Natural killer cell treated with Interleukin-12 subunit alpha and Interleukin-12 subunit beta and Interleukin-15 and Interleukin-18, amount 100 ng/mL, for 72 hours (primary cell): ENCODE measurements around the gene FLNB. TPM values are rescaled to one million over a fixed set of nuclear protein-coding genes. Genes with fewer than 3 reads are reported as not detected.

Experiments
- ATAC-seq, 2 donors: fragments of 150-1000 bp; cut with Tn5 transposase in 1 of 2; sonication (Bioruptor Pico), chemical (Tn5 transposase) in 1 of 2; 2 replicates each; pipeline ENCODE4 v1.10.0; 2021
- DNase-seq: peaks from one replicate; pipeline ENCODE4 v3.0.0; 2022; ENCODE audit warnings: low spot score
- H3K27ac Mint-ChIP-seq, 2 donors: 1 replicate in 1 of 2; 2 replicates in 1 of 2; pipeline ENCODE4 v1.8.0; 2022; ENCODE audit warnings: mixed read lengths in 2 of 2, mild to moderate bottlenecking in 1 of 2, moderate library complexity in 1 of 2
- H3K27me3 Mint-ChIP-seq, 2 donors: 1 replicate in 1 of 2; 2 replicates in 1 of 2; pipeline ENCODE4 v1.8.0; 2022; ENCODE audit warnings: mixed read lengths in 2 of 2
- H3K36me3 Mint-ChIP-seq: one replicate; pipeline ENCODE4 v1.8.0; 2022; ENCODE audit warnings: mixed read lengths
- H3K4me1 Mint-ChIP-seq, 2 donors: 1 replicate in 1 of 2; 2 replicates in 1 of 2; pipeline ENCODE4 v1.8.0; 2022; ENCODE audit warnings: low read depth in 2 of 2, mixed read lengths in 2 of 2, mild to moderate bottlenecking in 1 of 2
- H3K4me3 Mint-ChIP-seq: one replicate; pipeline ENCODE4 v1.8.0; 2022; ENCODE audit warnings: mixed read lengths
- H3K9me3 Mint-ChIP-seq: 2 replicates; pipeline ENCODE4 v1.8.0; 2022; ENCODE audit warnings: mixed read lengths
- total RNA-seq, 2 donors: library from RNA; stranded (reverse); gene quantifications; one replicate each; pipeline ENCODE4 v1.2.3, GENCODE V29; 2022

FLNB gene
- total RNA-seq, 2 donors from 2014 or later = 5.9 to 15.4 TPM

DNA sequence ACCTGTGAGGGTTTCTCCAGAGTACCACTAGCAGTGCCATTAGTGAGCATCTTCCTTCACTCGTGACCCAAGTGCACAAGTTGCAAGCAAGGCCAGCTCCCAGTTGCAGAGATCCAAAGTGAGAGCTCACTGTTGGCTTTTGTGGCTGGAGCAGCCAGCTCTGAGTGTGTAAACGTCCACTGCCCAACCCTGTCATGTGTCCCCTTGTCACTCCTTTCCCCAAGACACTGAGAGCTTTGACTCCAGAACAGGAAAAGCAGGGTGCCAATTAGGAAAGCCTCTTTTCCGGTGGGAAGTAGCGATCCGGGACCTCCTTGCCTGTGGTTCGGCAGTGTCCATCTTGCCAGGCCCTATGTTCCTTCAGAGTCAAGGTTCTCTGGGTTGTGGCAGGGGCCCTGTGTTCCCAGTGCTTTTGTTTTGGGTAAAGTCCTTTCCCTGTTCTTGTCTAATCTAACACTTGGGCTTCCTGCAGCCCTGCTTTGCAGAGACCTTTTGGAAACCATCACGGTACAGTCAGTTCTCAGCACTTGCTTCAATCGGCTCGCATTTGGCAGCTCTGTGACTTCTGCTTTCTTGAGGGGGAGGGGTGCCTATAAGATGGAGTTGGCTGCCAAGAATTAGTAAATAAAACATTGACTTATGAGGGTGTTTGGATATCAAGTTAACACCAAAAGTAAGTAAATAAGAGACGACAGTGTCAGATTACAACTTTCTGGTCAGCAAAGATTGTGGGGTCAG lies 112.0 kb downstream of the FLNB start:
- ATAC-seq (no peak), DNase-seq (no peak)
- Mint-ChIP-seq H3K36me3 (no peaks in the 10 kb centered on the region), H3K4me1 (peaks cover 6 to 9% of the 10 kb centered on the region in 2 donors), H3K27me3 (no peaks in the 10 kb centered on the region), H3K4me3 (no peak overlapping the region), H3K9me3 (no peaks in the 10 kb centered on the region), H3K27ac (no peak overlapping the region)

DNA sequence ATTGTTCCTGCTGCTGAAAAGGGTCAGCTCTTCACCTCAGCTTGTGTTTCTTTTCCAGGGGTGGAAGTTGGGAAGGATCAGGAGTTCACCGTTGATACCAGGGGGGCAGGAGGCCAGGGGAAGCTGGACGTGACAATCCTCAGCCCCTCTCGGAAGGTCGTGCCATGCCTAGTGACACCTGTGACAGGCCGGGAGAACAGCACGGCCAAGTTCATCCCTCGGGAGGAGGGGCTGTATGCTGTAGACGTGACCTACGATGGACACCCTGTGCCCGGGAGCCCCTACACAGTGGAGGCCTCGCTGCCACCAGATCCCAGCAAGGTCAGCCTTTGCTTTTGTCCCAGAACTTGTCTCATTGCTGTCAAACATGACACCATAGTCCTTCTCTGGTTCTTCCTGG lies 113.0 kb downstream of the FLNB start:
- ATAC-seq (no peak), DNase-seq (no peak)
- no peak overlapping the region for H3K27ac Mint-ChIP-seq
- H3K4me3 Mint-ChIP-seq = no peak overlapping the region
- peaks cover 0 to 4% of the 10 kb centered on the region in 2 donors for H3K4me1 Mint-ChIP-seq
- no peaks in the 10 kb centered on the region for H3K27me3 Mint-ChIP-seq
- H3K9me3 Mint-ChIP-seq = no peaks in the 10 kb centered on the region
- no peaks in the 10 kb centered on the region for H3K36me3 Mint-ChIP-seq

DNA sequence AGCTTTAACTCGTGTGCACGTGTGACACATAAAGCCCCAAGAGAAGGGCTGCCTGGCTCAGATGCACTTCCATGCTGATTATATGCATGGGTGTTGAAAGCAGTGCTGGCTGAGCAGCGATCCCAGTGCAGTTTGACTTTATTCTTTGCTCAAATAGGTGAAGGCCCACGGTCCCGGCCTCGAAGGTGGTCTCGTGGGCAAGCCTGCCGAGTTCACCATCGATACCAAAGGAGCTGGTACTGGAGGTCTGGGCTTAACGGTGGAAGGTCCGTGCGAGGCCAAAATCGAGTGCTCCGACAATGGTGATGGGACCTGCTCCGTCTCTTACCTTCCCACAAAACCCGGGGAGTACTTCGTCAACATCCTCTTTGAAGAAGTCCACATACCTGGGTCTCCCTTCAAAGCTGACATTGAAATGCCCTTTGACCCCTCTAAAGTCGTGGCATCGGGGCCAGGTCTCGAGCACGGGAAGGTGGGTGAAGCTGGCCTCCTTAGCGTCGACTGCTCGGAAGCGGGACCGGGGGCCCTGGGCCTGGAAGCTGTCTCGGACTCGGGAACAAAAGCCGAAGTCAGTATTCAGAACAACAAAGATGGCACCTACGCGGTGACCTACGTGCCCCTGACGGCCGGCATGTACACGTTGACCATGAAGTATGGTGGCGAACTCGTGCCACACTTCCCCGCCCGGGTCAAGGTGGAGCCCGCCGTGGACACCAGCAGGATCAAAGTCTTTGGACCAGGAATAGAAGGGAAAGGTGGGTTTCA lies 114.9 kb downstream of the FLNB start:
- ATAC-seq (no peak), DNase-seq (no peak)
- Mint-ChIP-seq H3K4me3 (no peak overlapping the region), H3K4me1 (no peaks in the 10 kb centered on the region), H3K9me3 (no peaks in the 10 kb centered on the region), H3K36me3 (no peaks in the 10 kb centered on the region), H3K27me3 (no peaks in the 10 kb centered on the region), H3K27ac (no peak overlapping the region)

DNA sequence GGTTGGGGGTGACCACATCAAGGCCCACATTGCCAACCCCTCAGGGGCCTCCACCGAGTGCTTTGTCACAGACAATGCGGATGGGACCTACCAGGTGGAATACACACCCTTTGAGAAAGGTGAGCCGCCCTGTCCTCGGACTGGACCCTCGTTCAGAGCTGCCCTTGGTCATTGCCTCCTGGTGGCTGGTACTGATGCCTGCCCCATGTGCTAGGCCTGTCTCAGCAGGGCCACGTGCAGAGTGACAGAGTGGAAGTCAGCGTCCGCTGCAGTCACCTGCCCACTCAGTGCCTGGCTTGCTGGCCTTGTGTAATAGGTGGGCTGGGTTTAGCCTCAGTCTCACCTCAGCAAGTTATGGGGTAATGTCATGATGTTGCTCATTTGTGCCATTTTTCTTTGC lies 116.2 kb downstream of the FLNB start:
- DNase-seq (no peak), ATAC-seq (peak in 1 of 2 donors; percentile 32)
- Mint-ChIP-seq H3K36me3 (no peaks in the 10 kb centered on the region), H3K4me3 (no peak overlapping the region), H3K9me3 (no peaks in the 10 kb centered on the region), H3K27me3 (no peaks in the 10 kb centered on the region), H3K27ac (no peak overlapping the region), H3K4me1 (peaks cover 4 to 11% of the 10 kb centered on the region in 2 donors)

DNA sequence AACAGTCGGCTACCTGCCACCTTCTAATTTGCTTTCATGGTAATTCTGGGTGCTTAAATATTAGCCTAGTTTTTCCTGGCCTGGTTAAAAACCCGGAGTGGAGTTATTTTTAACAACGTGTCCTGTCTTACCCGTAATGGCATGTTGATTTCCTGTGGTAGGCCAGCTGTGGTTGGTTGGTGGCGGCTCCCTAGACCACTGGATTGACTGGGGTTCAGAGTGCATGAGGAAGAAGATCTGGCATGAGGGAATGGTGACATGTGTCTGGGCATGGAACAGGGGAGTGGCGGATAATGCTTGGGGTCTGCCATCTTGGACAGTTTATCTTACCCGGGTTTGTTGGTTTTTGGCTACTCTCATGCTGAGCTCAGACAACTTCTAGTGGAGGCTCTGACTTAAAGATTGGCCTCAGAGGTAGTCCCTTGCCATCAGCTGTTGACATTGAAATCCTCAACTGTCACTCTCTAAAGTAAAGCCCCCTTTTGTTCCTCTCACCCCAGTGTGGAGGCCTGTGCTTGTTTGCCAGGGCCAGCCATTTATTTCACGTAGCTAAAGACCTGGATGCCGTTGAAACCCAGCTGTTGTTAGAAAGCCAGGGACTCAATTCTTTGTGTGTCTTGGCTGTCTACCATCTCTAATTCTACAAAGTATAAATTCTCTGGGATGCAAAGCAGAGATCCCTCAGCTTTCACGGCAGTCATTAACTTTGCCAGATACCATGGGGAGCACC lies 121.0 kb downstream of the FLNB start:
- DNase-seq (no peak), ATAC-seq (no peak)
- Mint-ChIP-seq H3K36me3 (no peaks in the 10 kb centered on the region), H3K27me3 (no peaks in the 10 kb centered on the region), H3K27ac (no peak overlapping the region), H3K4me3 (no peak overlapping the region), H3K9me3 (no peaks in the 10 kb centered on the region), H3K4me1 (peaks cover 4 to 11% of the 10 kb centered on the region in 2 donors)

DNA sequence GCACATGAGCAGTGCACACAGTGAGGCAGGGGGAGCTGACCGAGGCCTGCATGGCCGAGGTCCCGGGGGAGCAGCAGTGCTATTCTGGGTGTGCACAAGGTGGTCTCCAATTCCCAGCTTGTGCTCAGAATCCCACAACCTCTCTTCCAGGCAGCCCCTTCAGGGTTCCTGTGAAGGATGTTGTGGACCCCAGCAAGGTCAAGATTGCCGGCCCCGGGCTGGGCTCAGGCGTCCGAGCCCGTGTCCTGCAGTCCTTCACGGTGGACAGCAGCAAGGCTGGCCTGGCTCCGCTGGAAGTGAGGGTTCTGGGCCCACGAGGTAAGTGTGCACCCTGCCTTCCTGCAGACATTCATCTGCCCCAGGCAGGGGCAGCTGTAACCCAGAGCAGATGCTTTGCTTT lies 122.4 kb downstream of the FLNB start:
- H3K4me3 Mint-ChIP-seq = no peak overlapping the region
- no peak overlapping the region for H3K27ac Mint-ChIP-seq
- DNase-seq = no peak
- no peaks in the 10 kb centered on the region for H3K9me3 Mint-ChIP-seq
- H3K4me1 Mint-ChIP-seq = peaks cover 4 to 11% of the 10 kb centered on the region in 2 donors
- no peaks in the 10 kb centered on the region for H3K36me3 Mint-ChIP-seq
- no peaks in the 10 kb centered on the region for H3K27me3 Mint-ChIP-seq
- ATAC-seq = no peak

DNA sequence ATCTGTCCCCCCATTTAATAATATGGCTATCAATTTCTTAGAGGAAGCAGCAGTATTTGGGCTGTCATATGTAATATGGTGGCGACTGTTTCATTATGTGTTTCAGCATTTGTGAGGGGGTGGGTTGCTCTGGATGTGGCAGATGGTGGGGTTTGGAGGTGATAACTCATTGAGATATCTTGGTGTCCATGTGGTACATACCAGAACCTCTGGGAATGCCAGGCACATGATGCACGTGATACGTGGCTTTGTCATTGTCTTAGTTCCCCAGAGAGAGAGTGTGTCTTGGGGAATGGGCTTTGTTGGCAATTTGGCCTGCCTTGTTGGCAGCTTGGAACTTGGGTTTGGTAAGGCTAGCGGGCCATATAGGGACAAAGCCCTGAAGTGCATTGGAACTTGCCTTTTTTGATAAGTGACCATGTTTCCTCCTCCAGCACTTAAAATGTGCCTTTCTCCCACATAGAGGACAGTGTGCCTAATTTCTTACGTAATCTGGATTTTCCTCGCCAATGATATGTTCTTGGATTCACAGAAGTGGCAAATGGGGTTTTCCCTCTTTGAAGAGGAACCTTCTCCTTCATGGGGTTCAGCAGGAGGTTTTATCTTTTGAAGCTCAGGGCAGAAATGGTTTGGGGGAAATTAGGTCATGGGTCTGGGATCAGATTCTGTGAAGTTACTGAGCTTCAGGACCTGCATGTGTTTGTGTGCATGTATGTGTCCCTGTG lies 123.0 kb downstream of the FLNB start:
- DNase-seq (no peak), ATAC-seq (no peak)
- Mint-ChIP-seq H3K36me3 (no peaks in the 10 kb centered on the region), H3K4me1 (peaks cover 4 to 11% of the 10 kb centered on the region in 2 donors), H3K4me3 (no peak overlapping the region), H3K27me3 (no peaks in the 10 kb centered on the region), H3K9me3 (no peaks in the 10 kb centered on the region), H3K27ac (no peak overlapping the region)

DNA sequence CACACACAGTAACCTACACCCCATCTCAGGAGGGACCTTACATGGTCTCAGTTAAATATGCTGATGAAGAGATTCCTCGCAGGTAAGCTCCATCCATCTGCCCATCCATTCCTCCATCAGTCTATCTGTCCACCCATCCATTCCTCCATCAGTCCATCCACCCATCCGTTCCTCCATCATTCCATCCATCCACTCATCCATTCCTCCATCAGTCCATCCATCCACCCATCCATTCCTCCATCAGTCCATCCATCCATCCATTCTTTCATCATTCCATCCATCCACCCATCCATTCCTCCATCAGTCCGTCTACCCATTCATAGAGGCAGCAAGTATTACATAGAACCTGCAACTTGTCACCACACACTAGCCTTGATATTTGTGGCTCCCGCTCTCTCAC lies 124.6 kb downstream of the FLNB start:
- H3K27ac Mint-ChIP-seq = no peak overlapping the region
- H3K27me3 Mint-ChIP-seq = no peaks in the 10 kb centered on the region
- H3K9me3 Mint-ChIP-seq = no peaks in the 10 kb centered on the region
- H3K4me3 Mint-ChIP-seq = no peak overlapping the region
- H3K4me1 Mint-ChIP-seq = peaks cover 4 to 11% of the 10 kb centered on the region in 2 donors
- no peaks in the 10 kb centered on the region for H3K36me3 Mint-ChIP-seq
- ATAC-seq = no peak
- no peak for DNase-seq

DNA sequence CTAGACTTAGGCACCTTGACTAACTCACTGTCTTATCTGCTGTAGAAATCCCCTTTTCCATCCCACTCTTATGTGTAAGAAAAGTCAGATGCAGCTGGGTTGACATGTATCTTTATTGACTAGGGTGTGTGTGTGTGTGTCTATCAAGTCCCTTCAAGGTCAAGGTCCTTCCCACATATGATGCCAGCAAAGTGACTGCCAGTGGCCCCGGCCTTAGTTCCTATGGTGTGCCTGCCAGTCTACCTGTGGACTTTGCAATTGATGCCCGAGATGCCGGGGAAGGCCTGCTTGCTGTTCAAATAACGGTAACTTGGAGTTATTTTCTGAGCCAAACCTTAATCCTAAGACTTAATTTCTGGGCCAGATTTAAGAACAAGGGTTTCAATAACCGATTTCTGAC lies 126.2 kb downstream of the FLNB start:
- H3K27ac Mint-ChIP-seq = no peak overlapping the region
- H3K4me1 Mint-ChIP-seq = no peaks in the 10 kb centered on the region
- no peak overlapping the region for H3K4me3 Mint-ChIP-seq

DNA sequence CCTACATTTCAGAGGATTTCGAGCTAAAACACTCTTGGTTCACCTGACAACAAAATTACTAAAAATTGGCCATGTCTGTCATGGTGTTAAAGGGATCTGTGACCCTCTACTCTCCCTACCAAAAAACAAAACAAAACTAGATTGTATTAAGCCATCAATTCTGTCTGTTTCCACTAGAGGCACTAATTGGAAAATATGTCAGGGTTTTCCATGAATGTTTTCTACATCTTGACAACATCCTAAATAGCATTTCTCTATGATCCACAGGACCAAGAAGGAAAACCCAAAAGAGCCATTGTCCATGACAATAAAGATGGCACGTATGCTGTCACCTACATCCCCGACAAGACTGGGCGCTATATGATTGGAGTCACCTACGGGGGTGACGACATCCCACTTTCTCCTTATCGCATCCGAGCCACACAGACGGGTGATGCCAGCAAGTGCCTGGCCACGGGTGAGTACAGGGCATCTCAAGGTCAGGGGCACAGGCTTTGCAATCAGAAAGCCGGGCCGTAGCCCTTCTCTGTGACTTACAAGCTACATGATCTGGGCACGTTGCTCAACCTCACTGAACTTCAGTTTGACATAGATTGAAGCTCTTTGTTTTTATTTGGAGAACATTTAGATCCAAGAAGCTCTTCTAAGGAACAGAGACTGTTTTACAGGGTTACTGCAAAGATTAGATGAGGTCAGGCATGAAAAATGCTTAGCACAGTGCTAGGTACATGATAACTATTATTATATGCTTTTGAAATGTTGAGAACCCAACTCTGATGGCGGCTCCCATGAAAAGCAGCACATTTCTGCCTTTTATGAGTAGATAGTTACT lies 127.7 kb downstream of the FLNB start:
- Mint-ChIP-seq H3K27me3 (no peaks in the 10 kb centered on the region), H3K27ac (no peak overlapping the region), H3K4me3 (no peak overlapping the region), H3K36me3 (no peaks in the 10 kb centered on the region), H3K9me3 (no peaks in the 10 kb centered on the region), H3K4me1 (no peaks in the 10 kb centered on the region)
- ATAC-seq (no peak), DNase-seq (no peak)

More for the DNA sequence above, 126.2 kb downstream of the FLNB start:
- Mint-ChIP-seq H3K27me3 (no peaks in the 10 kb centered on the region), H3K36me3 (no peaks in the 10 kb centered on the region), H3K9me3 (no peaks in the 10 kb centered on the region)
- DNase-seq (no peak), ATAC-seq (no peak)

DNA sequence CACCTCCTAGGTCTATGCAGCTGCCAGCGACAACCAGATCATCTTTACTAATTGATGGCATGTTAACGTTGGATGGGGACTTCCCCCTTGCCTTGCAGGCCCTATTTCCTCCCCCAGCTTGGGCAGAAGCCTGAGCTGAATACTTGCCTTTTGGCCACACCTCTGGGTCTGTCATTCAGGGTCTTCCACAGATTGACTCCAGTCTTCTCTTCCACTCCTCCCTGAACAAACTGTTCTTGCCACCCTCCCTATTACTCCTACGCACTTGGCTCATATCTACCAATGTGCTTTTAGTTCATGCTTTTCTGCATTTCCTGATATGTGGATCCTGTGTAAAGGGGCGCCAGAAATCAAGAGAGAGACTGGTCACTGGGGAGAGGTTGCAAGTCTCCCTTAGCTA lies 129.1 kb downstream of the FLNB start:
- H3K4me3 Mint-ChIP-seq = no peak overlapping the region
- no peaks in the 10 kb centered on the region for H3K36me3 Mint-ChIP-seq
- no peak overlapping the region for H3K27ac Mint-ChIP-seq
- DNase-seq (no peak), ATAC-seq (no peak)
- no peaks in the 10 kb centered on the region for H3K27me3 Mint-ChIP-seq
- no peaks in the 10 kb centered on the region for H3K4me1 Mint-ChIP-seq
- H3K9me3 Mint-ChIP-seq = no peaks in the 10 kb centered on the region

DNA sequence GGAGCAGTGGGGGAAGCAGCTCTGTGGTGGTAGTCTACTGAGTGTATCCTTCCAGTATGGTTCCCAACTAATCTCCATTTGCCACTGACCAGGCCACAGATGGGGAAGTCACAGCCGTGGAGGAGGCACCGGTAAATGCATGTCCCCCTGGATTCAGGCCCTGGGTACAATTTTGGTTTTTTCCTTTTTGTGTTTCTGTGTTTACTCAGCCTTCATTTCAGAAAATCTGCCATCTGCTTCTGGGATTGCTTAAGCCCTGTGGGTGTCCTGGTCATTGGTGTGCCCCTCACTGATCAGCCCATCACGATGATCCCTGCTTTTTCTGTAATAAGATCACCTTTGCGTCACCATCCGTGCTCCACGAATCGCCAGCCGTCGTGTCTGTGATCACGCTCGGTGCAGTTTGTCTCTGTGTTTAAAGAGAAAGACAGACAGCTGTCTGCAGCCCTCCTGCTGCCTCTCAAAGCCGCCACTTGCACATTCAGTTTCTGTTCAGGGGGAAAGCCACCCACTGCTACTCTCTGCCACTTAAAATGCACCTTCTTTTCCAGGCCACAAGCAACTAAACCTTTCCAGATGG lies 133.6 kb downstream of the FLNB start:
- no peak for DNase-seq
- Mint-ChIP-seq H3K27me3 (no peaks in the 10 kb centered on the region), H3K4me3 (no peak overlapping the region), H3K36me3 (no peaks in the 10 kb centered on the region), H3K27ac (no peak overlapping the region), H3K4me1 (no peaks in the 10 kb centered on the region), H3K9me3 (no peaks in the 10 kb centered on the region)
- no peak for ATAC-seq
